ENCODE data around the gene FKBP1A. TPM values are rescaled to one million over a fixed set of nuclear protein-coding genes. Genes with fewer than 3 reads are reported as not detected.

The FKBP1A gene
- total RNA-seq, 2 donors from 2014 or later, result 77.9 to 113 TPM

GRCh38 chr20:1336699-1337367 lies 56.0 kb downstream of the FKBP1A start:
- DNase-seq (no peak), ATAC-seq (no peak)
- Mint-ChIP-seq H3K27ac (peak overlapping the region; percentile 78), H3K36me3 (ENCODE audit: low read depth) (no peaks in the 10 kb centered on the region), H3K27me3 (no peaks in the 10 kb centered on the region), H3K4me1 (peaks cover 16% of the 10 kb centered on the region), H3K4me3 (no peak overlapping the region)
- no peaks in the 10 kb centered on the region for H3K9me3 ChIP-seq (ENCODE audit: control insufficient read depth, low read length, poor library complexity, severe bottlenecking)

- Mint-ChIP-seq H3K4me1 (peaks cover 19% of the 10 kb centered on the region), H3K36me3 (ENCODE audit: low read depth) (no peaks in the 10 kb centered on the region), H3K27ac (peak overlapping the region; percentile 78)
Observed at GRCh38 chr20:1335961-1336698, 56.7 kb downstream of the FKBP1A start.

GRCh38 chr20:1334761-1335160 lies 58.1 kb downstream of the FKBP1A start:
- H3K36me3 Mint-ChIP-seq (ENCODE audit: low read depth), result peaks cover 2% of the 10 kb centered on the region
- H3K27ac Mint-ChIP-seq, result no peak overlapping the region
- no peak overlapping the region for H3K4me3 Mint-ChIP-seq
- no peaks in the 10 kb centered on the region for H3K27me3 Mint-ChIP-seq
- DNase-seq (no peak), ATAC-seq (no peak)
- H3K4me1 Mint-ChIP-seq, result peaks cover 27% of the 10 kb centered on the region
- no peaks in the 10 kb centered on the region for H3K9me3 ChIP-seq (ENCODE audit: control insufficient read depth, low read length, poor library complexity, severe bottlenecking)

More at GRCh38 chr20:1335961-1336698, 56.7 kb downstream of the FKBP1A start:
- DNase-seq, result no peak
- Mint-ChIP-seq H3K27me3 (no peaks in the 10 kb centered on the region), H3K4me3 (no peak overlapping the region)
- no peaks in the 10 kb centered on the region for H3K9me3 ChIP-seq (ENCODE audit: control insufficient read depth, low read length, poor library complexity, severe bottlenecking)
- no peak for ATAC-seq

- Mint-ChIP-seq H3K36me3 (ENCODE audit: low read depth) (peaks cover 2% of the 10 kb centered on the region), H3K4me1 (peaks cover 31% of the 10 kb centered on the region), H3K27me3 (no peaks in the 10 kb centered on the region), H3K27ac (no peak overlapping the region), H3K4me3 (no peak overlapping the region)
- ATAC-seq (no peak), DNase-seq (no peak)
- no peaks in the 10 kb centered on the region for H3K9me3 ChIP-seq (ENCODE audit: control insufficient read depth, low read length, poor library complexity, severe bottlenecking)
Observed at GRCh38 chr20:1334370-1334731, 58.5 kb downstream of the FKBP1A start.

GRCh38 chr20:1333462-1334369 lies 59.1 kb downstream of the FKBP1A start:
- H3K9me3 ChIP-seq (ENCODE audit: control insufficient read depth, low read length, poor library complexity, severe bottlenecking), result no peaks in the 10 kb centered on the region
- ATAC-seq (no peak), DNase-seq (no peak)
- Mint-ChIP-seq H3K4me3 (no peak overlapping the region), H3K27me3 (no peaks in the 10 kb centered on the region), H3K4me1 (peaks cover 34% of the 10 kb centered on the region), H3K36me3 (ENCODE audit: low read depth) (peaks cover 2% of the 10 kb centered on the region), H3K27ac (no peak overlapping the region)

- DNase-seq (no peak), ATAC-seq (no peak)
- H3K27me3 Mint-ChIP-seq, result no peaks in the 10 kb centered on the region
- peaks cover 2% of the 10 kb centered on the region for H3K36me3 Mint-ChIP-seq (ENCODE audit: low read depth)
- H3K27ac Mint-ChIP-seq, result no peak overlapping the region
- no peaks in the 10 kb centered on the region for H3K9me3 ChIP-seq (ENCODE audit: control insufficient read depth, low read length, poor library complexity, severe bottlenecking)
- peaks cover 38% of the 10 kb centered on the region for H3K4me1 Mint-ChIP-seq
- H3K4me3 Mint-ChIP-seq, result no peak overlapping the region
Observed at GRCh38 chr20:1332749-1333300, 60.0 kb downstream of the FKBP1A start.

- Mint-ChIP-seq H3K4me1 (peaks cover 42% of the 10 kb centered on the region), H3K4me3 (no peak overlapping the region), H3K36me3 (ENCODE audit: low read depth) (peaks cover 2% of the 10 kb centered on the region), H3K27ac (no peak overlapping the region), H3K27me3 (no peaks in the 10 kb centered on the region)
- DNase-seq (no peak), ATAC-seq (no peak)
- H3K9me3 ChIP-seq (ENCODE audit: control insufficient read depth, low read length, poor library complexity, severe bottlenecking), result no peaks in the 10 kb centered on the region
Observed at GRCh38 chr20:1331801-1332453, 60.9 kb downstream of the FKBP1A start.

GRCh38 chr20:1331101-1331500 lies 61.8 kb downstream of the FKBP1A start:
- no peak for ATAC-seq
- no peak overlapping the region for H3K27ac Mint-ChIP-seq
- DNase-seq, result no peak
- no peaks in the 10 kb centered on the region for H3K27me3 Mint-ChIP-seq
- H3K36me3 Mint-ChIP-seq (ENCODE audit: low read depth), result peaks cover 2% of the 10 kb centered on the region
- H3K4me3 Mint-ChIP-seq, result no peak overlapping the region
- no peaks in the 10 kb centered on the region for H3K9me3 ChIP-seq (ENCODE audit: control insufficient read depth, low read length, poor library complexity, severe bottlenecking)
- H3K4me1 Mint-ChIP-seq, result peaks cover 36% of the 10 kb centered on the region

- no peaks in the 10 kb centered on the region for H3K9me3 ChIP-seq (ENCODE audit: control insufficient read depth, low read length, poor library complexity, severe bottlenecking)
- no peaks in the 10 kb centered on the region for H3K27me3 Mint-ChIP-seq
- H3K4me1 Mint-ChIP-seq, result peaks cover 36% of the 10 kb centered on the region
- no peak overlapping the region for H3K27ac Mint-ChIP-seq
- peaks cover 2% of the 10 kb centered on the region for H3K36me3 Mint-ChIP-seq (ENCODE audit: low read depth)
- DNase-seq (peak in 1 of 3 donors; percentile 21), ATAC-seq (peak; percentile 36)
- peak overlapping the region; percentile 39 for H3K4me3 Mint-ChIP-seq
Observed at GRCh38 chr20:1330075-1330830, 62.6 kb downstream of the FKBP1A start.

- Mint-ChIP-seq H3K27ac (no peak within 1 kb of the TSS), H3K4me1 (peaks cover 33% of the 10 kb centered on the region), H3K36me3 (ENCODE audit: low read depth) (peaks cover 2% of the 10 kb centered on the region), H3K27me3 (no peaks in the 10 kb centered on the region), H3K4me3 (peak within 1 kb of the TSS; percentile 5)
- no peak for ATAC-seq
- no peaks in the 10 kb centered on the region for H3K9me3 ChIP-seq (ENCODE audit: control insufficient read depth, low read length, poor library complexity, severe bottlenecking)
- DNase-seq, result no peak
Observed at GRCh38 chr20:1328680-1329330, 64.0 kb downstream of the FKBP1A start, which contains the start of gene SDCBP2. Gene SDCBP2, minus strand, starts transcription at chr20:1329139. Its CDS starts 8,723 bp downstream, at chr20:1320416.

- Mint-ChIP-seq H3K27ac (no peak overlapping the region), H3K4me1 (peaks cover 33% of the 10 kb centered on the region), H3K36me3 (ENCODE audit: low read depth) (peaks cover 2% of the 10 kb centered on the region), H3K4me3 (no peak overlapping the region), H3K27me3 (no peaks in the 10 kb centered on the region)
- no peaks in the 10 kb centered on the region for H3K9me3 ChIP-seq (ENCODE audit: control insufficient read depth, low read length, poor library complexity, severe bottlenecking)
- no peak for DNase-seq
- no peak for ATAC-seq
Observed at GRCh38 chr20:1327827-1328679, 64.8 kb downstream of the FKBP1A start.
